Uterus (tissue), 2 donors: Measurements from ENCODE around the gene ZNF780A.

Experiments used
- CTCF ChIP-seq, 4 experiments: fragments of 200-600 bp in 2 of 4; fragments of 450-650 bp in 2 of 4; sonication (generic) in 2 of 4; IDR thresholded peaks; one replicate each; pipeline ENCODE4 v1.5.1; 2016 to 2019; ENCODE audit warnings: antibody characterized with exemption in 4 of 4, mild to moderate bottlenecking in 2 of 4, moderate library complexity in 1 of 4
- POLR2A ChIP-seq, 2 donors: fragments of 450-650 bp; IDR thresholded peaks; one replicate each; pipeline ENCODE4 v1.6.1; 2016; ENCODE audit warnings: antibody characterized with exemption in 2 of 2, mild to moderate bottlenecking in 1 of 2, moderate library complexity in 1 of 2

DNA sequence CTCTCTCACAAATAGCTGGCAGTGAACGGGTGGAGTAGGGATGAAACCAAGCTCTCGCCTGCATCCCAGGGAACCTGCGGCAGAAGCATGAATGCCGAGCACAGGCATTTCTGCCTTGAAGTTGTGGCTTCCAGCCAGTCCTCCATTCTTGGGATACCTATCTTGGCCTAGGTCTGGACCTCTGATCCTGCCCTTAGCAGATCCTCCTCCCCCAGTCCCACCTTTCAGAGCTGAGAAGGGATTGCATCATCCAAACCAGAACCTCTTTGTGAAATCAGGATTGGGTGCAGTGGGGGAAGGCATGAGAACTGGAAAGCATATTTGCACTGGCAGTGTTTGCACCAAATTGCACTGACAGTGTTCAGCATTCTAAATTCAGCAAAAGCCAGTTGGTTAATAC lies 5.8 kb downstream of the ZNF780A start:
- no peak for TF ChIP-seq CTCF (IDR thresholded peaks at IDR 0.05)
- no peak for TF ChIP-seq POLR2A (IDR thresholded peaks at IDR 0.05)
